ENCODE measurements around the gene GAS1. TPM values are rescaled to one million over a fixed set of nuclear protein-coding genes. Genes with fewer than 3 reads are reported as not detected.

Gene GAS1, protein sequence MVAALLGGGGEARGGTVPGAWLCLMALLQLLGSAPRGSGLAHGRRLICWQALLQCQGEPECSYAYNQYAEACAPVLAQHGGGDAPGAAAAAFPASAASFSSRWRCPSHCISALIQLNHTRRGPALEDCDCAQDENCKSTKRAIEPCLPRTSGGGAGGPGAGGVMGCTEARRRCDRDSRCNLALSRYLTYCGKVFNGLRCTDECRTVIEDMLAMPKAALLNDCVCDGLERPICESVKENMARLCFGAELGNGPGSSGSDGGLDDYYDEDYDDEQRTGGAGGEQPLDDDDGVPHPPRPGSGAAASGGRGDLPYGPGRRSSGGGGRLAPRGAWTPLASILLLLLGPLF
- 47.5 TPM for total RNA-seq

DNA sequence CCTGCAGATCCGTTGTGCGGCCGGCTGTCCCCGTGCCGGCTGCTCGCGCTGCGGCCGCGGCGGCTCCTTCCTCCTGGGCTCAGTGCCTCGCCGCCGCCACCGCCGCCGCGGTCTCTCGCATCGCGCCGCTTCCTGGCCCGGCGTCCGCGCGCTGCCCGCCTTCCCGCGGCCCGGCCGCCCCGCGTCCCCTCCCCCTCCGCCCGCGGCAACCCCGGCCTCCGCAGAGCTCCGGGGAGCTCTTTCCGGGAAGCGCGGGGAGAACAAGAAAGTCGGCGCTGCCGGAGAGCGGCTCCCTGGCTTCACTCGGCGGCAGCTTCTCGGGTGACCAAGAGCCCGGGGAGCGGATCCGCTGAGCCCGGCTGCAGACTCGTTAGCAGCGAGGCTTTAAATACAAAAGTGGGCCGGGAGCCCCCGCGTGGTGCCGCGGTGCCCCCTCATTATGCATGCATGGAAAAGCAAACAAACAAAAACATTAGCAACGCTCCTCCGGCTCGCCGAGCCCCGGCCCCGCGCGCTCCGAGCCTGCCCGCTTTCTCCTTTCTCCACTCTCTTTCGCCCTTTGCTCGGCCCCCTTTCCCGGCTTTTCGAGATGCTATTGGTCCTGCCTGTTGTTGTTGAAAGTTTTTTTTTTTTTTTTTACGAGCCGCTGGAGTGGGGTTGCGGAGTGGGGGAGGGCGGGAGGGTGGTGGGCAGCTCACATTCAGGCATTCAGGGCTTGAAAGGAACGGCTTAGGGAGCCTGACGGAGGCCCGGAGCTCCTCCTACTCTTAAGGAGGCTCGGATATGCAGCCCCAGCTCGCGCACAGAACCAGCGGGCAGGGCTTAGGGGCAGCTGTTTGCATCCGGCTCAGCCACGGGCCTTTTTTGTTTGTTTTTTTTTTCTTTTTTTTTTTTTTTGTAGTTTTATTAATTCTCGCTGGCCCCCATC, at the start of gene GAS1:
TSS of gene GAS1 (minus strand) at position 361 of the 928 bp plus-strand sequence. CDS start 727 bp downstream, outside the sequence.
- peak; percentile 91 for DNase-seq (ENCODE audit: low spot score)
- intact Hi-C loops (cut with DNase I) = no loop called here
- peak; percentile 95 for ATAC-seq

DNA sequence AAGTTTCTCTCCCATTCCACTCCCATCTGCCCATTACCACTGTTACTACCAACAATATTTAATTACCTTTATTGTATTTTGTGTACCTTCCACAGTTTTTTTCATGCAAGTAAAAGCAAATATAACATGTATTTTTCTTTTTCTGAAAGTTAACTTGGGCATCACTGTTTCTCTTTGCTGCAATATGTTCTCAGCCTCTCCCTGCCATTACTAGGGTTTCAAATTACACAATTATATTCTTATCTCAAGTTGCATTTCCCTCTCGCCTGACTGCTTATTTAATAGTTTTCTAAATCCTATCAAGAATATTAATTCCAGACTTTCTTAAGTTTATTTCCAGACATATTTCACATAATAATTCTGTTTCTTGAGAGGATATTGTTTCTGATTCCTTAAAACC, 46.9 kb upstream of the GAS1 start:
- intact Hi-C loops (cut with DNase I) = no loop called here
- DNase-seq (ENCODE audit: low spot score) (no peak), ATAC-seq (no peak)

DNA sequence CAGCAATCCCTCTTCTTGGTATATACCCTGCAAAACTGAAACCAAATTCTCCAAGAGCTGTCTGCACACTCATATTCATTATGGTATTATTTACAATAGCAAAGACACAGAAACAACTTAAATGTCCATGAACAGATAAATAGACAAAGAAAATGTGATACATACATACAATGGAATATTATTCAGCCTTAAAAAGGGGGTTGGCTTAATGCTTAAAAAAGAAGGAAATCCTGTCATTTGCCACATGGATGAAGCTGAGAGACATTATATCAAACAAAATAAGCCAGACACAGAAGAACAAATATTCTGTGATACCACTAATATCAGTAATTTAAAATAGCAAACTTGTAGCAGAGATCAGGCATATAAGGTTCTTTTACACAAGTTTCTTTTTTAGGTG, 46.5 kb upstream of the GAS1 start:
- DNase-seq (ENCODE audit: low spot score) = no peak
- intact Hi-C loops (cut with DNase I) = no loop called here
- no peak for ATAC-seq

DNA sequence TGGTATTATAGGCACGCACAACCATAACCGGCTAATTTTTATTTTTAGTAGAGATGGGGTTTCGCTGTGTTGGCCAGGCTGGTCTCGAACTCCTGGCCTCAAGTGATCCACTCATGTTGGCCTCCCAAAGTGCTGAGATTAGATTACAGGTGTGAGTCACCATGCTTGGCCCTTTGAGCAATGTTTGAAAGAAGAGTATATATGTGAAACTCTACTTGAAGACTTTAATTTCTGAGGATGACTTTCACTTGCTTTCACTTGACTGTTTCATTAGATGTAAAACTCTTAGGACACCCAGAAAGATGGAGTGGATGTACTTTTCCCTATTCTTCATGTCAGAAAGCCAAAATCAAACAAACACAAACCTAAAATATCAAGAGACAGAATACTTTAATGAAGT, 43.8 kb upstream of the GAS1 start:
- ATAC-seq (no peak), DNase-seq (ENCODE audit: low spot score) (no peak)
- intact Hi-C loops (cut with DNase I) = no loop called here

DNA sequence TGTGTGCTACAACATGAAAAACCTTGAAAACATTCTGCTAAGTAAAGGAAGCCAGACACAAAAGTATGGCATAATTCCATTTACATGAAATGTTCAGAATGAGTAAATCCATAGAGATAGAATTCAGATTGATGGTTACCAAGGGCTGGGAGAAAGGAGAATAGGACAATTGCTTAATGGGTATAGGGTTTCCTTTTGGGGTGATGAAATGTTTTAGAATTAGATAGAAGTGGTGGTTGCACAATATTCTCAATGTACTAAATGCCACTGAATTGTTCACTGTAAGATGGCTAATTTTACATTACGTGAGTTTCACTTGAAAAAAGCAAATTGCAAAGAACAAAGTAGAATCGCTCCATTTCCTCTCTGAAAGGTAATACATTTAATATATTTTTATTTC, 43.0 kb upstream of the GAS1 start:
- DNase-seq (ENCODE audit: low spot score) (no peak), ATAC-seq (no peak)
- intact Hi-C loops (cut with DNase I) = no loop called here

DNA sequence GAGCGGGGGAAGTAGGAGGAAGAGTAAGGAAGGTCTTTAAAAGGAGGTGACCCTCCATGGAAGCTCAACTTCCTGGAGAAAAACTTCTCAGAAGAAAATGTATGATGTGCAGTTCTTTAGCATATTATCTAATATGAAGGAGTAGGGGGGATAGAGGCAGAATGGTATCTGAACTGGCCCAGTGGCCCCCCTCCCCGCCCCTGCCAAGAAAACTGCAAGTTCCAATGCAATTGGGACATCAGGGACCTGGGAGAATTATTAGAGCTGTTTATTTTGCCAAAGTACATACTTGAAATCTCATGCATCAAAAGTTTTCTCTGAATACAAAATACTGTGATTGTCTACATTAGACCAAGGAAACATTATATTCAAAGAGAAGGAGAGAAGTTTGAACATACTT, 40.6 kb upstream of the GAS1 start:
- intact Hi-C loops (cut with DNase I) = no loop called here
- no peak for ATAC-seq
- DNase-seq (ENCODE audit: low spot score) = no peak

DNA sequence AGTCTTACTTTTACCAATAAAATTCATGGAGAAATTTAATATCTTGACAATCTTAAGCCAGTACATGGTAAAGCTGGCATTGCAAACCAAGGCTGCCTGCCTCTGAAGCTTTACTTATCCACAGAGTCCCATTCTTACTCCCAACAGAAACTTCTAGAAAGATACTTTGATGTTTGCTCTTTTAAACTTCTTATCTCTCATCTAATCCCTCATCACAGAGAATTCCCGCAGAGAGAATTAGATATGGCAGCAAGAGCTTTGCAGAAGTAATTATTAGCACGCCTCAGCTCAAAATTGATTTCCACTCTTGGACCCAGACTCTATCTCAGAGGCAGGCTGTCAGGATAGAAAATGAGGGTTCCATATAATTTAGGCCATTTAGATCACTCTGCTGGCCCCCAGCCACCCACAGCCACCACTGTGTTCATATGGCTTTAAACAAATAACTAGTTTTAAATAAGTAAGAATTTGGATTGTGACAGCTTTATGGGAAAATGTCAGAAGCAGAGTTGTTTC, 37.9 kb upstream of the GAS1 start:
- DNase-seq (ENCODE audit: low spot score) = no peak
- intact Hi-C loops (cut with DNase I) = no loop called here
- ATAC-seq = no peak

DNA sequence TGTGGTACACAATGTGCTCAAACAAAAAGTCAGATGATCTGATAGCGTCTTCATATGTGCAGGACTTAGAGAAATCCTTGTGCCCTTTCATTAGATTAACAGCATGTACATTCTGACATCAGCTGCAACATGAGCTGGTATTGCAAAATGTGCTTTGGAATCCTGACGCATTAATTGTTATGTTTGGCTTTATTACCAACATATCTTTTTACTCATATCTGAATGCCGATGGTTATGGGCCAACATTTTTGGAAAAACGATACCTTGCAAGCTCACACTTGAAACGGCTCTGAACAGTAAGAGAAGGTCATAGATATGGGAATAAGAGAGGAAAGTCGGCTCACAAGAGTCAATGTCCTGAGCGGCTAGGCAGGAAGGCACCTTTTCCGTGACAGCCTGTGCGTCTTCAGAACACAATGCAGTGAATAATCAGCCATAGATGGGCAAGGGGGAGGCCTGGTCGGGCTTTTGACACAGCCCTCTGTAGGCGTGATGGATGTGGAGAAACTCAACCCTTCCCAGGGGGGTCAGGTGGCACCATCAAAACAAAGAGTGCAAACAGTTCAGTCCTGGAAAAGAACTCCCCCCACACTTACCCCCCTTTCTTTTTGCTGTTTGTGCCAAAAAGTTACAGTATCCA, 36.4 kb upstream of the GAS1 start:
- no peak for DNase-seq (ENCODE audit: low spot score)
- intact Hi-C loops (cut with DNase I) = no loop called here
- ATAC-seq = peak; percentile 82

DNA sequence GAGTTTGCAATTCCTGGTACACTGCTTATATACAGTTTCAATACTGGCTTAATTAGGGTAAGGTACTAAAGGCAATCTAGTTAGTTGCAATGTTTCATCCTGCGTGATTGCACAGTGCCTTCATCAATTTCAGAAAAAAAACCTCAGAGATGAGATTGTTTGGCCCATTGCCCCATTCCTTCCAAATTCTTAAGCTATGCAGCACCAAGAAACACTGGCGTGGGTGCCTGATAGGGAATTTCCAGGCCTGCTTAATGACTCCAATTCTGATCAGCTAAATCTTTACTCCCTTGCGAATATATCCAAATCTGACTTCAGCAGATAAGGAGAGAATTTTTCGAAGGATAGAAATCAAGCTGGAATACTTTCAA, 35.9 kb upstream of the GAS1 start:
- no peak for ATAC-seq
- DNase-seq (ENCODE audit: low spot score) = no peak
- intact Hi-C loops (cut with DNase I) = no loop called here

DNA sequence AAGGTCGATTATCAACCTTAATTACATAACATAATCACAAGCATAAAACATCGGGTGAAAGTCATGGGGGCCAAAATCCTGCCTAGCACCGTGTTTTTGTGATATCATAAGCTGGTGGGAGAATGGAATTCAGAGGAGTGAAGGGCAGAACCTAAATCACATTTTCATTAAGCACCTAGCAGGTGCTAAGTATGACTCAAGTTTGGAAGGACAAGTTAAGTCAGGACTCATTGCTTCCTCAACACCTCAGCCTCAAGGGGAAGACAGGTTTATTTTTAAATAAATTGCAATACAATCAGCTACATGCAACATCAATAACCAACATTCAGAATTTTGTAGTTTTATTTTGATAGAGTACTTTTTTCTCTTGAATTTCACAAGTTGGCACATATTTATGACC, 33.5 kb upstream of the GAS1 start:
- DNase-seq (ENCODE audit: low spot score) (no peak), ATAC-seq (no peak)
- intact Hi-C loops (cut with DNase I) = no loop called here

DNA sequence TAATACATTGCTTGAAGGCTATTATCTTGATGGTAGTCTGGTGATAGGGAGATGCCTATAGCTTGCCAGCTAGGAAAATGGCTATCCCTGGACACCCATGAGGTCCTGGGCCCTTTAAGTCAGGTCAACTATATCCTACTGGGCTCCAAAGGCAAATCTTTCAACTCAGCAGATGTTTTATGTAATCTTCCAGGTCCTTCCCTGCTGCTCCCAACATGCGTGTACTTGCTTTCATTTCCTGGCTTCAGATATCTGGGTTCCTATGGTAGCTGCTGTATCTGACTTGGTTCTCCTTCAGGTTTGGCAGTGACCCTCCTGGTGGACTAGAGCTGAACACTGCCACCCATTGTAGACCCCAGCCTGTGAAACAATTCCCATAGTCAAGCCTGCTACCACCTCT, 32.4 kb upstream of the GAS1 start:
- no peak for ATAC-seq
- intact Hi-C loops (cut with DNase I) = no loop called here
- no peak for DNase-seq (ENCODE audit: low spot score)

DNA sequence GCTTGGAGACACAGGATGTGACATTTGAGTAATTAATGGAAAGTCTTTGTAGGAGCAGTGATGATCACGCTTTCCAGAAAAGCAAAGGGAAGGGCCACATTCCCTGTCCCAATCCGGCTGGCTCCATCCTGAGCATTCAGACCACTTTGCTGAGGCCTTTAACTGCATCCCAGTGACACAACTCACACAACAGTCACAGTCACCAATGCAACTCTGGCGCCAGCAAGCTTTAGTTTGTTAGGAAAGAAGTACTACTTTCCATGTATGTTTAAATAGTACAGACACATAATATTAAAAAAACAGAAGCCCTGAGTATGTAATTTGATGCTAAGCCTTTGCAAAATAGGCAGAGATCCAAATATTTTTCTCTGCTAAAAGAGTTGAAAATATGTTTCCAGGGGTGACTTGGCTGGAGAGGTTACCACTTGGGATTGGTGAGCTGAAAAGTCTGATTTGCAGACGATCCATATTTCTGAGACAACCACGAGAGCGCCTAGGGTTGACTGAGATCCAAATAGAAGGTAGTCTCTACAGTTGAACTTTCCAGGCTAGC, 31.7 kb upstream of the GAS1 start:
- no peak for ATAC-seq
- intact Hi-C loops (cut with DNase I) = no loop called here
- DNase-seq (ENCODE audit: low spot score) = no peak

DNA sequence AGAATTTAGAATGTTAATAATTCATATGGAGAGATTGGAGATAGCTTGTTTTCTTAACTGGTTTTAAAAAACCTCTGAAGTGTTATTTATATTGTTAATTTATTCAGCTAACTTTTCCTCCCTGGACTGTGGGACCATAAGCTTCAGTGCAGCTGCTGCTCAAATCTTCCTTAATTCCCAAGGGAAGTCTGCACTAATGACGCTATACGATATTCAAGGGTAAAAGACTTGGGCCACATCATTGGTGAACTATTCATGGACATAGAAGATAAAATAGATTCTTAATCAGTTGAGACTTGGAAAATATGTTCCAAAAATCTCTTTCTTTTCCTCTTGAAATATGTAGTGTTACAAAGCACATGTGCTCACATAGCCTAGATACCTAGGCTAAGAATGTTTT, 31.1 kb upstream of the GAS1 start:
- ATAC-seq = no peak
- DNase-seq (ENCODE audit: low spot score) = no peak
- intact Hi-C loops (cut with DNase I) = no loop called here

DNA sequence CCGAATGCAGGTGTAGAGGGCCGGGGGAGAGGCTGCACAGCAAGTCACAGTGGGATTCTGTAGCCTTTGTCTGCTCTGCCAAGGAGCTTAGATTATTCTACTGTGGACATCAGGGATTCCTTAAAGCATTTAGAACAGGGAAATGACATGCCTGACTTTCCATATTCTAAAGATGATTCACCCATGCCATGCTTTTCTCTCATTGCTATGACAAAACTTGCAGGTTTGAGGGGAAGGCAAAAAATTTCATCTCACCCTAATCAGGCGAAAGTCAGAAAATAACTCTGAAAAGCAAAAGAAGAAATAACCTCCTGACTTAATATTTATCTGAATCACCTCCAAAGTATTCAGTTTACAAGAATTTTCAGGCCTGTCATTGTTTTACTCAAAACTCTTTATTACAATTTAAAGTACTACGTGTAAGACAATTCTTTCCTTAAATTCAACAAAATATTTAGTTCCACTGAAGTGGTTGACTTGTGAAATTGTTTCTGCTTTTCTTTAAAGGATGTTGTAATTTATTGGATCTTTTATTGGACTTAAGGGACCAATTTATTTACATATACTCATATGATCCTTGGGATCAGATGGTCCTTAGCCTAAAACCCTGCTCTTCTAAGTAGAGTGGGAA, 30.0 kb upstream of the GAS1 start:
- ATAC-seq (no peak), DNase-seq (ENCODE audit: low spot score) (no peak)
- intact Hi-C loops (cut with DNase I) = no loop called here

DNA sequence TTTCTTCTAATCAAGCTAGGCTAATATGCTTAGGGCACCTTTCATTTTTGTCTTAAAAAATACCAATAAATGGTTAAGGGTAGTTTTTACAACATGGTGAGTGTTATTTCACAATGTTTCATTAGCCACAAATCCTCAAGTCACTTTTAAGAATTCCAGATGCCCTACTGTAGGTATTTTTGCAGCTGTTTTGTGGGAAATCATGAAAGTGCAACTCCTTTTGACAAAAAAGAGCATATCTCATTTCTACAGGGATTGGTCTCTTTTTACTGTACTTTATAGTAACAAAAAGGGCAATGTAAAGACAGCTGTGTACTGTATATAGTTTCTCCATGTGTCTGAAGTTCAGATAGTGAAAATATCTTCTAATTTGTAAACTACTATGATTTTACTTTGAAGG, 28.3 kb upstream of the GAS1 start:
- DNase-seq (ENCODE audit: low spot score) = no peak
- no peak for ATAC-seq
- intact Hi-C loops (cut with DNase I) = no loop called here

DNA sequence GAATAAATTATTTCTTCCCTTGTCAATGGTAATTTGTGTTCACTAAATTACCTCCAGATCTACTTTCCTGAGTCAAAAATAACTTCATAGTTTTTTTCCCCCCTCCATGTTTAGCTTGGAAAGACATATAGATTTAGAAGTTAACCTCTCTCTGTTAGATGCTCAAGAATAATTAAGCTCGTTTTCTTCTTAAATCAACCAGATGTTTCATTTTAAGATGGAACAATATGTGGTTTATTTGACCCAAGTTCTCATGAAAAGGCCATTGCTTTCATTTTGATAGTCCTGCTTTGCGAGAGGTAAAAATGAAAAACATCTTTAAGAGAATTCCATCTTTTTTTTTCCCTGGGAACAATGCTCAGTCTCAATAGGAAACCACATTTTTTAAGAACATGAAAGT, 27.7 kb upstream of the GAS1 start:
- no peak for ATAC-seq
- intact Hi-C loops (cut with DNase I) = no loop called here
- DNase-seq (ENCODE audit: low spot score) = no peak

DNA sequence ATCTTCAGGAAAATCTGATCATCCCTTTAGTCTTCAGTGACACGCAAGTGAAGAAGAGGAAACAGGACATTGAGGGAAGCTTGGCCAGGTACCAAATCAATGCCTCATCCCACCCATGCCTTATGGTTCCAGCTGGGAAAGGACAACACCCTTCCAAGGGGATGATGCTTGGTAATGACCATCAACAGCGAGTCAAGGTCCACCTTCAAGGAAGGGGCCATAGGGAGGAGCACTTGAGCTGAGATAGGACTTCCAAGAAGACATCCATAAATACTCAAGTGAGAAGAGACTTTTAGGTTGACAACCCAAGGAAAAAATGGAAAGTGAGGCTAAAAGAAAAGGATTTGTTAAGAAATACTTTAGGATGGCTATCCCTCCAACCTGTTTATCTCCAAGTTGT, 27.1 kb upstream of the GAS1 start:
- DNase-seq (ENCODE audit: low spot score) = no peak
- intact Hi-C loops (cut with DNase I) = no loop called here
- ATAC-seq = no peak

DNA sequence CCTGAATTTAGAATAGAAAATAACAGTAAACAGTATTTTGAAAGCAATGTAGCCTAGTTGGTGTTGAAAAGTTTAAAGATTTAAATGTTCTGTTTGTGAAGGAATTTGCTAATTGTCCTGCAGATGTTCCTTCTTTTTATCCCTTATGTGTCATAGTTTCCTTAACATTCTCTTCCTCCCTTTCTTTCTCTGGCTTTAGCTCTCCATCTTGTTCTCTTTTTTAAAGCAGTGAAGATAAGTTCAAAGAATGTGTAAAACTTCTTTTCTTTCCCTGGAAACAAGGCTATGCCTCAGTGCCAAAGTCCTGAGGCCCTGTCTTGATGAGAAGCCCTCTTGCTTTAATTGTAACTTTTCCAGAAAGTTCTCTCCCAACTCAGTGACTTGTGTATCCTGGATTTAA, 24.4 kb upstream of the GAS1 start:
- intact Hi-C loops (cut with DNase I) = no loop called here
- no peak for ATAC-seq

DNA sequence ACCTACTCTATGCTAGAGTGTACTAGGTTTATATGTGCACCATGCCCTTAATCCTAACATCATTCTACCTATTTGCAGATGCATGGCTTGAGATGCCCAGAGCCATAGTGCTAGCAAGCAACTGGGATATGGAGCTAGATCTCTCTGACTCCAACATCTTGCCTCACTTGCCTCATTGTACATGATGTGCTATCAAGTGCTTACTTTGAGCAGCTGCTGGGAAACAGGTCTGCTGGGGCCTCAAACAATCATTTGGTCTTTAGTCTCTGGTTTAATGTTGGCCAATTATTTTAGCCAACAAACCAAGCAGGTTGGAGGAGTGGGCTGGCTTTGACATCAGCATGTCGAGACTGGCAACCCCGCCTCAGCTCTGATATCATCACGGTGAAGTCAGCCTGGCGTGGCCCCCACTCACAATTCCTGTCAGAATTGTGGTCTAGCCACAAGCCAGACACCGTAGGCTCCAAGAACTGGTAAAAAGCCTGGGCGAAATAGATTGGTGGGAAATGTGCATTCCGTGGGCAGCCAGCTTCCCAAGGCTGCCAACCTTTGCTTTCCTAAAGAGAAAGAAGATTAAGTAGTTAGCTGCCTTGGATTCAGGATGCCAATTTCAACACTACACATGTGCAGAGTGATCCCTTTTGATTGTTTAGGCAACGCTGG, 21.1 kb upstream of the GAS1 start:
- ATAC-seq (no peak), DNase-seq (ENCODE audit: low spot score) (no peak)
- intact Hi-C loops (cut with DNase I) = no loop called here

More for the DNA sequence above, 24.4 kb upstream of the GAS1 start:
- DNase-seq (ENCODE audit: low spot score) = no peak

Data from sciatic nerve (tissue), 2 donors.